Esophagus squamous epithelium (tissue), 4 donors: ENCODE data around the gene SQOR.

Experiments used
- CTCF ChIP-seq, 6 experiments: fragments of 450-650 bp in 4 of 6; fragments of 200-600 bp in 2 of 6; sonication (generic) in 2 of 6; IDR thresholded peaks; one replicate each; pipeline ENCODE4 v1.5.1; 2016 to 2019; ENCODE audit warnings: antibody characterized with exemption in 6 of 6, mild to moderate bottlenecking in 4 of 6, moderate library complexity in 4 of 6
- POLR2A ChIP-seq, 4 donors: fragments of 450-650 bp; IDR thresholded peaks; one replicate each; pipeline ENCODE4 v1.6.1; 2017; ENCODE audit warnings: antibody characterized with exemption in 4 of 4, mild to moderate bottlenecking in 4 of 4, moderate library complexity in 3 of 4

- TF ChIP-seq CTCF (IDR thresholded peaks at IDR 0.05): peak in 2 of 6 experiments; percentile 4 to 21
- peak in 3 of 4 donors; percentile 43 to 91 (median 85) for TF ChIP-seq POLR2A (IDR thresholded peaks at IDR 0.05)
Observed at GRCh38 chr15:45634432-45635190, at the start of gene SQOR.
